Measurements from ENCODE around the gene NCAM1.
"Not testable (repeated sequence)": the region's sequence is repeated elsewhere in the genome, so short reads cannot be mapped to it uniquely, and the experiment has no call there.

The NCAM1 gene

DNA sequence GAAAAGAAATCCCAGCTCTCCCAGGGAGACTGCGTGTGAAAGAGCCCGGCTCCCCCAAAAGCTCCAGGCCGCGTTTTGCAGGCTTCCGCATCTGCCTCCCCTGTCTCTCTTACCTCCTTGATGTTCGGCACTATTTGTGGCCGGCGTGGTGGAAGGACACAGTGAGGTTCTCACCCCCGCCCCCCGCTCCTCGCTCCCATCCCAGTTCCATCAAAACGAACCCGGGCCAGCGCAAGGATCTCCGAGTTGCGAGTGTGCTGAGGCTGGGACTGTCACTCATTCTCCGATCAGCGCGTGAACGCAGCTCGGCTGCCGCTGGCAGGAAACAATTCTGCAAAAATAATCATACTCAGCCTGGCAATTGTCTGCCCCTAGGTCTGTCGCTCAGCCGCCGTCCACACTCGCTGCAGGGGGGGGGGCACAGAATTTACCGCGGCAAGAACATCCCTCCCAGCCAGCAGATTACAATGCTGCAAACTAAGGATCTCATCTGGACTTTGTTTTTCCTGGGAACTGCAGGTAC, at the start of gene NCAM1:
Gene NCAM1, plus strand, starts transcription at position 275 of the 523 bp plus-strand sequence.
- Mint-ChIP-seq H3K4me1 (peaks cover 12% of the 10 kb centered on the region), H3K36me3 (no peaks in the 10 kb centered on the region), H3K27me3 (peaks cover 46% of the 10 kb centered on the region), H3K9me3 (no peaks in the 10 kb centered on the region), H3K4me3 (peak within 1 kb of the TSS; percentile 85), H3K27ac (no peak within 1 kb of the TSS)

DNA sequence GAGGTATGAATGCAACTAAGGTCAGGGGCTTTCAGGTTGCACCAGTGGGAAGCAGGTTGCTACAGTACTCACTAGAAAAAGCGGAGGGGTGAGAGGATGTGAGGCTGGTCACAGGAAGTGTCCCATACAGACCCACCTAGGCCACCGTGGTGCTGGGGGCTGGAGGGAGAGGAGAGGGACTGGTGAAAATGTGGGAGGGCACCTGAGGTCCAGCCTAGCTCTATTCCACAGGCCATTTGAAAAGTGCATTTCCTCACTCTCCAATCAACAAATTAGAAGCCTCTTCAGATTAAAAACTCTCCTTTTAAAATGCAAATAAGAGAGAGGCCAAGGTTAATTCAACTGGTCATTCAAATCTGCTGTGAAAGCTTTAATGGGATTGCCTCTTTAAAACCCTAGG, 38.6 kb upstream of the NCAM1 start:
- no peaks in the 10 kb centered on the region for H3K36me3 Mint-ChIP-seq
- H3K4me3 Mint-ChIP-seq, result no peak overlapping the region
- no peaks in the 10 kb centered on the region for H3K4me1 Mint-ChIP-seq
- H3K27ac Mint-ChIP-seq, result no peak overlapping the region
- H3K27me3 Mint-ChIP-seq, result peaks cover 5% of the 10 kb centered on the region
- H3K9me3 Mint-ChIP-seq, result no peaks in the 10 kb centered on the region

DNA sequence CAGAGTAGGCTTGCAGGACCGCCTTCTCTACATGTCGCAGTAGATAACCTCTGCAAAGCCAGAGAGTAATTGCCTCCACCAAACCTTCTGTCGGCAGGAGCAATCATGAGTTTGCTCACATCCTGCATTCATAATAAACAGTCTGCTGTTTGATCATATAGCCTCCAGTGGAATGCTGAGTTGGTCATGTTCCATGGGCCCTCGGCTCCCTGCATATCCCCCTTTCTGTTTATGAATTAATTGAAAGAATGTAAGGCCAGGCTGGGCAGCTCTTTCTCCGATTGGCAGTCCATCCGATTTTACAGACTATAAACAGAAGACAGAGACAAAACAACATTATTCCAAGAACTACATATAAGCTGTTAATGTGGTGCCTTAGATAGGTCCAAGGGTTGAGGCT, 36.4 kb upstream of the NCAM1 start:
- not testable (repeated sequence) for H3K27me3 Mint-ChIP-seq, H3K36me3 Mint-ChIP-seq, H3K4me3 Mint-ChIP-seq, H3K27ac Mint-ChIP-seq, H3K9me3 Mint-ChIP-seq, H3K4me1 Mint-ChIP-seq

DNA sequence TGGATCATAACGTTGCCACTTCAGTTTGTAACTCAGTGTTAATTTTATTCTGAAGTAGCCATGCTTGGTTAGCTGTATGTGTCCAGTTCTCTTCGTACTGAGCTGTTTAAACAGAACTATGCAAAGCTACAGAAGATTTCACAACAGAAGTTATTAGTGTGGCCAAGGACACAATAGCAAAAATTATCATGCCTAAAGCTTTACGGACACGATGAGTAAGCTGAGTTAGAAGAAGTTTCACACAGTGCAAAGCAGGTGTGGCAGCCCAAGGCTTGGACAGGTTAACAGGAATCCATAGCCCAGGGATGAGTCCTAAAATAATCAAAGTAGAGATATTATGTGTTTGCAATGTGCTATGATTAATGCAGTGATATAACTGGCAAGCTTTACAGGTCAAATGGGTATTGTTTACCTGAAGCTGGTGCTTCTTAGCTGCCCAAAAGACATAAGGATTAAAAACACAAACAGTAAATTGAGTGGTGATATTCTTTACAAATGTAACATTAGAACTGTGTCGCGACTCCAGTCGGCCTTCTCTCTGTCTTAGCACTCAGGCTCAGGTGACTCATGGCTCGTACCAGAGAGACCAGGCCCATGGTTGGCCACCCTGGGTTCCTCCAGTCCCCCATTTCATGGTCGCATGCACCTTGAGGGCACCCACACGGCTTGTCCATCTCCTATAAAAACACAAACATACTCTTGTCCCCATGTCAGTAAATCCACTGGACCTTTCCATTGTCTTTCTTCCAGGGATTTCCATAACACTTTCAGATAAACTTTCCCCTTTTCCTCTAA, 35.5 kb upstream of the NCAM1 start:
- Mint-ChIP-seq H3K36me3 (no peaks in the 10 kb centered on the region), H3K4me1 (no peaks in the 10 kb centered on the region), H3K4me3 (no peak overlapping the region), H3K27ac (no peak overlapping the region), H3K27me3 (peaks cover 5% of the 10 kb centered on the region), H3K9me3 (no peaks in the 10 kb centered on the region)

DNA sequence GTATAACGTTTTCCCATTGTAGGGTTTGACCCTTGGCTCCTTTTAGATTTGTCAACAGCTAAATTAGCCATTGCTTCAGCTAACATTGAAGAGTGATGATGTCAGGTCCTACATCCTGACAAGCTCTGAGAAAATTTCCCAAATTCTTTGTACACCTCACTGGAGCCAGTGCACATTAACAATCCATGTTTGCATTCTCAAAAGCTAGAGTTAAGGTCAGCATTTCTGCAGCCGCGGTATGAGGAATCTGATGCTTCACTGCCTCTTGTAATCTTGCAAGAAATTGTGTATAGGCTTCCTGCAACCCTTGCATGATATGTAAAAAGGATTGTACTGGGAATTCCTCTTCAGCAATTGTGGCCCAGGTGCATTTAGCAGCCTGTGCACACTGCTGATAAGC, 33.1 kb upstream of the NCAM1 start:
- H3K27me3 Mint-ChIP-seq, result peaks cover 1% of the 10 kb centered on the region
- H3K36me3 Mint-ChIP-seq, result no peaks in the 10 kb centered on the region
- no peaks in the 10 kb centered on the region for H3K4me1 Mint-ChIP-seq
- no peak overlapping the region for H3K4me3 Mint-ChIP-seq
- no peak overlapping the region for H3K27ac Mint-ChIP-seq
- H3K9me3 Mint-ChIP-seq, result no peaks in the 10 kb centered on the region

DNA sequence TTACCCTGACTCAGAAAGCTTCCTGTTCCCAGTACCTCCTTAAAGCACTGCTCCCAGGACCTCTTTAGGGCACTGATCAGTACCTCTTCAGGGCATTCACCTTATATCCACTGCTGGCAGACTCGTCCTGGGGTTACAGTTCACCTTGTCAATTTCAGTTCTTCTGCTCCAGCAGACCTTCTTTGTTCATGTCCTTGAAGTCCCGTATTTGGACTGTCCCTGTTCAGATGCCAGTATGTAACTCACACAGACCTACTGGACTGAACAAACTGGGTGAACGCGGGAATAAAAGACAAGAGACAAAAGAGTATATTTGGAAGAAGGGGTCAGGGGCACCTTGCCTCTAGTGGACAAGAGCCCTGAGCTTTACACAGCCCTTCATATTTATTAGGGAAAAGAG, 31.8 kb upstream of the NCAM1 start:
- no peaks in the 10 kb centered on the region for H3K4me1 Mint-ChIP-seq
- no peak overlapping the region for H3K4me3 Mint-ChIP-seq
- H3K27me3 Mint-ChIP-seq, result no peaks in the 10 kb centered on the region
- H3K27ac Mint-ChIP-seq, result no peak overlapping the region
- H3K9me3 Mint-ChIP-seq, result no peaks in the 10 kb centered on the region
- no peaks in the 10 kb centered on the region for H3K36me3 Mint-ChIP-seq

DNA sequence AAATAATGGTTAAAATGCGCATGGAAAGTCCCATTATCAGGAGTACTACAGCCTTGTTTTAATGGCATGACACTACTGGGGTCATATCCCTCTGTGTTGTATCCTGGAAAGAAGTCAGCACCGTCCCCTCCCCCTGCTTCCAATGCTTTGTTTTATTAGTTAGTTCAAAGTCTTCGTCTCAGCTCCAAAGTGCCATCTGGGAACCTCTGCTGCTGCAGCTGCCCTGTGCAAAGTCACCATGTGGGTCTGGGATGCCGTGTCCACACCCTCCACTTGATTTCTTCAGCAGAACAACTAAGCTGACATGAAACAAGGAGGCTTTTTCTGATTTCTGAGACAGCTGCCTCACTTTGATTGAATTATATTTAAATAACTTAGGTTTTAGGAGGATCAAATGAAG, 29.5 kb upstream of the NCAM1 start:
- Mint-ChIP-seq H3K27me3 (no peaks in the 10 kb centered on the region), H3K9me3 (no peaks in the 10 kb centered on the region)

DNA sequence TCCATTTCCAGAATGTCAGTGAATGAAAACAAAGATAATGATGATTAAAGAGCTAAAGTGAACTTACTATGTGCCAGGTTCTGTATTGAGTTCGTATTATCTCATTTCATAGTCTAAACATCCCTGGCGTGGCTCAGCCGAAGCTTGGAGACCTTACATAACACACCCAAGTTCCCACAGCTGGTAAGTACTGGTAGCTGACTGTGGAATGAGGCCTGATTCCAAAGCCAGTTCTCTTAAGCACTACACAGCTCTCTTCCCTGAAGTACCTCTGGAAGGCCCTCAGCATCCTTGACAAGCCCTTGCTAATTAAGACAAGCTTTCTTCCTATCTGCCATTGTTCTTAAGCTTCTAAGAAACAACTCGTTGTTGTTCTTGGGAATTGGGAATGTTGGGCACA, 28.6 kb upstream of the NCAM1 start:
- H3K36me3 Mint-ChIP-seq, result no peaks in the 10 kb centered on the region
- H3K9me3 Mint-ChIP-seq, result no peaks in the 10 kb centered on the region
- H3K27ac Mint-ChIP-seq, result no peak overlapping the region
- H3K4me1 Mint-ChIP-seq, result no peaks in the 10 kb centered on the region
- H3K4me3 Mint-ChIP-seq, result no peak overlapping the region
- no peaks in the 10 kb centered on the region for H3K27me3 Mint-ChIP-seq

More for the DNA sequence above, 29.5 kb upstream of the NCAM1 start:
- no peaks in the 10 kb centered on the region for H3K36me3 Mint-ChIP-seq
- H3K27ac Mint-ChIP-seq, result no peak overlapping the region
- H3K4me1 Mint-ChIP-seq, result no peaks in the 10 kb centered on the region
- H3K4me3 Mint-ChIP-seq, result no peak overlapping the region

DNA sequence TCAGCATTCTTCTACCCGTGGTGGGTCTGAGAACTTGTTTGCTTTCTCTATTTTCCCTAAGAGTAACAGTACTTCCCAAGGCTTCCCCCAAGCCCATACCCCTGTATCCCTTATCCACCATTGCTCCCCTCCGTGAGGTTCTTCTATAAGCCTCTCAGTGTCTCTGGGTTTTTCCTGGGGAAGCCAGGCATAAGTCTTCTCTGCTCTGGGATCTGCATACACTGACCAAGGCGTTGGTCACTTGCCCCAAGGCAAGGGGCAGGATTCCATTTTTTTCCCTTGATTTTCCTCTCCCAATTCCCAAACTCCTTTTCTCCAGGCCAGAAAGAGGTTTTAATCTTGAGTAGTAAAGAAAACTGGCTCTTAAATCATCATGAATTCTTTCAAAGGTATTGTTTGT, 27.2 kb upstream of the NCAM1 start:
- Mint-ChIP-seq H3K4me3 (no peak overlapping the region), H3K9me3 (no peaks in the 10 kb centered on the region), H3K36me3 (no peaks in the 10 kb centered on the region), H3K27me3 (peaks cover 4% of the 10 kb centered on the region), H3K27ac (no peak overlapping the region), H3K4me1 (no peaks in the 10 kb centered on the region)

DNA sequence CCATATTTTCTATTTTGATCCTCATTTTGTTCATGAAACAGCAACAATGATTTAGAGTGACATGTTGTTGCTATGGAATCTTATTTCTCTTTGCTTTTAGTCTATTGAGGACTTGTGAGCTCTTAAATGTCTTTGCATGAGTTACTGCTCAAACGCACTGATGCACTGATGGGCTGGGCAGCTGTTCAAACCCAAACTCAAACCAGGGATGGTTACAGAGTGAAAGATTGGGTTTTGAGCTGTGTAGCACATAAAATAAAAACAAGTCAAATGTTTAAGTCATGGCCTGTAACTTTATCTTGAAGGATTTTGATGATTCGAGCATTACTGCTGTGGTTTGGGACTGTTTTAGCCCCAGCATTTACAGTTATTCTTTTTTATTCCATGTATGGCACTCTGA, 20.1 kb upstream of the NCAM1 start:
- H3K36me3 Mint-ChIP-seq, result no peaks in the 10 kb centered on the region
- no peaks in the 10 kb centered on the region for H3K4me1 Mint-ChIP-seq
- no peak overlapping the region for H3K4me3 Mint-ChIP-seq
- peaks cover 10% of the 10 kb centered on the region for H3K27me3 Mint-ChIP-seq
- H3K9me3 Mint-ChIP-seq, result no peaks in the 10 kb centered on the region
- no peak overlapping the region for H3K27ac Mint-ChIP-seq

DNA sequence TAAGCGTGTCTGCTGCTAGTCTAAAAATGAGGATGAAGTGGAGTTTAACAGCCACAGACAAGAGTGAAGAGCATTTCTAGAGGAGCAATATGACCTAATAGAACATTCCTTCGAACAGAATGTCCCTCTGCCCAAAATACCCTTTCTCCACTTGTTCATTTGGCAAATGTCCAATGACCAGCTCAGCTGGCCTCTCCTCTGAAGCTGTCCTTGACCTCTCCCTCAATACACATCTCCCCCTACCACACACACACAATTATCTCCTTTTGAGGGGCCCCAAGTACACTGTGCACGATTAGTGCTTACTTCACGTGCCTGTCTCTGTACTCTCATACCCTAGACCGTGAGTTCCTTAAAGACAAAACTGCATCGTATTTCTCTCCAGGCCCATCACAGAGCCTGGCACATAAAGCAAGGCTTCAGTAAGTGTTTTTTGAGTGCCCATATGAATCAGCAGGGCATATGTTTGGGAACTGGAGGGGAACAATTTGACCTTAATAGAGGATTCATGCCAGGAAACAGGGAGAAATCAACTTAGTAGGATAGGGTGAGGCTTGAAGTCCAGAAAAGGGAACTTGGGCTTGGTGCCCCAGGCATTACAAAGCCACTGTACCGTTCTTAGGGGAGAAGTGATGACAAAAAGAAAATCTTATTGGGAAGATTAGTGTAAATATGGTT, 18.1 kb upstream of the NCAM1 start:
- no peaks in the 10 kb centered on the region for H3K9me3 Mint-ChIP-seq

DNA sequence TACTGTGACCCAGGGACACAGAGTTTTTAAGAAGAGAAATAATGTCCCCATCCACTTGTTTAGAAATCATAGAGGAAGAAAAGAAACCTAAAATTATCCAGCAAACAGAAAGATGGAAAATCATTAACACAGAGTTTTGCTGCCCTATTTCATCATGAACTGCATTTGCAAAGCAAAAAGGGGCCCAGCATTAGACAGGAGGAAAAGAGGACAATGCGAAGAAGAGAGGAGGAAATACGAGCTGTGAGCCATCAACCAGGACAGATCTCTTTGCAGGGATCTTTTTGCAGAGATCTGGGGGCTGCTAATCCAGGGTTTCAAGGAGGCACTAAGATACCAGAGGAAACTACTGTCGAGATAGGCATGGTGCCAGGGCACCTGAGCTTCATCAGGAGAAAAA, 14.4 kb upstream of the NCAM1 start:
- no peak overlapping the region for H3K4me3 Mint-ChIP-seq
- no peak overlapping the region for H3K27ac Mint-ChIP-seq
- peaks cover 21% of the 10 kb centered on the region for H3K27me3 Mint-ChIP-seq
- H3K4me1 Mint-ChIP-seq, result no peaks in the 10 kb centered on the region
- no peaks in the 10 kb centered on the region for H3K9me3 Mint-ChIP-seq
- no peaks in the 10 kb centered on the region for H3K36me3 Mint-ChIP-seq

More for the DNA sequence above, 18.1 kb upstream of the NCAM1 start:
- Mint-ChIP-seq H3K27ac (no peak overlapping the region), H3K4me1 (no peaks in the 10 kb centered on the region), H3K27me3 (peaks cover 19% of the 10 kb centered on the region), H3K36me3 (no peaks in the 10 kb centered on the region), H3K4me3 (no peak overlapping the region)

DNA sequence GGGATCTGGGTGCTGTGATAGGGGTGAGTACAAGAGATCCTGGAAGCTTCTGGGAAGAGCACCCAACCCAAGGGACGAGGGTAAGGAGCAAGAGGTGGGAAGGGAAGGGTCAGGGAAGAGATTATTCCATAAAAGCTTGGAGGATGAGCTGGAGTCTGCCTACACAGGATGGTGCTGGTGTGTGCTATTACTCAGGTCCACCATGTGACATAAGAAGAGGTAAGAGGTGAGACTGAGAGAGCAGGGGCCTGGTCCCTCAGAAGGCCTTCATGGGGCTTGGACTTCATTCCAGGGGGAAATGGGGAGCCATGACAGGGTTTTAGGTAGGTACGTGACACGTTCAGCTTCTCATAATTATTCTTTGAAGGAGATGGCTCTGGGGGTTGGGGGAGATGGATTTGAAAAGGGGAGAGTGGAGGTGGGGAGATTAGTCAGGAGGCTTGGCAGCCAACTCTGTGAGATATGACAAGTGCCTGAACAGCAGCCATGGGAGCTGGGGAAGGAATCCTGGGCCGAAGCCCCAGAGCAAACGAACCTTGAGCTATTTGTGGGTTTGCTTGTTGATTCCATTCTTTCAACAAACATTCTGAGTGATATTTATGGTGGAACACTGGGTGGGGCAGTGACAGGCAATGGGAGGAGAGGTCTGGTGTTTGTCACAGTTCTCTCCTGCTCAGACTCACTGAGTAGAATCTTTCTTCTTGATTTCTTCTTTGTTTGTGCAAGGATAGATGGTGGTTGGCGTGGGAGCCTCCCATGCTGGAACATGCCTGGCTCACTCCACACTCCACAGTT, 11.2 kb upstream of the NCAM1 start:
- Mint-ChIP-seq H3K9me3 (peaks cover 6% of the 10 kb centered on the region), H3K4me1 (no peaks in the 10 kb centered on the region), H3K36me3 (no peaks in the 10 kb centered on the region), H3K27ac (no peak overlapping the region), H3K4me3 (no peak overlapping the region), H3K27me3 (peaks cover 36% of the 10 kb centered on the region)

DNA sequence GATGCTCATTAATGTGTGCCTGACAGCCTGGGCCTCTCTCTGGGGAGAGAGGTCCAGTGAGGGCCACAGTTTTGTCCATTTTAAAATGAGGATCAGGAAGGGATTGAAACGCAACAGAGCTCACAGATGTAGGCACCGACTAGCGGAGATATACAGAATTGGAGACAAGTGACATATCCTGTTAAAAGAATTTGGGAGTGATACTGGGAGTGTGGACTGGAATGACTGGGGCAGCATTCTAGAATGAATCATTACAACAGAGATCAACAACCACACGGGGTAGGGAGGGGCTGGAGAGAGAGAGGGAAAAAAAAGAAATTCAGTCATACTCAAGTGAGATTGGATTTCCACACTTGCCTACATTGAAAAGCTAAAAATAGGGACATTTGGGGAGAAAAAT, 2.5 kb upstream of the NCAM1 start:
- Mint-ChIP-seq H3K36me3 (no peaks in the 10 kb centered on the region), H3K27me3 (peaks cover 47% of the 10 kb centered on the region)

DNA sequence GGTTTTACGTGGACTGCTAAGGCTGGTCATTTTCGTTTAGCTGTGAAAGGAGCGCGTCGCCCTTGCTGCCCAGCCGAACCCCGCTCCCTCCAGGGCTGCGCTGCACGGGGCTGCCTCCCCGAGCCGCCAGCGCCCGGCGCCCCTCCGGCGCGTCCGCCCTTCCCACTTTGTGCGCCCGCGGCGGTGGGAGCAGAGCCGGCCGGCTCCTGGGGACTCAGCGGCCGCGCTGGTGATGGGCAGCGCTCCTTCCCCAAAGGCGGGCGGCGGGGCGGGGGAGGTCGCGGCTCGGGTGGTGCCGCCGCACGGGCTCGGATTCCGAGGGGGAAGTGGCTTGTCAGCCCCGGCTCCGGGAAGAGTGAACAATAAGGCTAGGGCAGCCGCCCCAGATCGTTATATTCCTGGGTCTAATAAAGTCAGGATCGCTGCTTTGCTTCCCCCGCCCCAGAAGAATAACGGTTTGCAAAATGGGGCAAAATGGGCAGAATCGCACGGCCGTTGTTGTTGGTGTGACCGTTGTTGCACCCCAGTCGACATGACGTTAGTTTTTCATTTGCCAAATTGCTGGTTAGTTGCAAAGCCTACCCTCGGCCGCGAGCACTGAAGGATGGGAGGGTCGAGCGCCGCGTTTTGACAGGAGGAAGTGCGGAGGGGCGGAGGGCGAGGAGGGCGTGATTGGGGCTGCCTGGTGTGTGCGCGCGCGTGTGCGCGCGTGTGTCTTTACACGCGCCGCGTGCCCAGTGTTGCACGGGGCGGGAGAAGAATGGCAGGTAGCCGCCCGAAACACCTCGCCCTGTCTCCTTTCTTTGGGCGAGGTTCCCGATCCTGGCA, 745 bp downstream of the NCAM1 start:
- H3K36me3 Mint-ChIP-seq, result no peaks in the 10 kb centered on the region
- H3K9me3 Mint-ChIP-seq, result no peaks in the 10 kb centered on the region
- H3K27ac Mint-ChIP-seq, result no peak overlapping the region
- H3K4me1 Mint-ChIP-seq, result peaks cover 12% of the 10 kb centered on the region
- peaks cover 42% of the 10 kb centered on the region for H3K27me3 Mint-ChIP-seq
- peak overlapping the region; percentile 85 for H3K4me3 Mint-ChIP-seq

More for the DNA sequence above, 2.5 kb upstream of the NCAM1 start:
- H3K27ac Mint-ChIP-seq, result no peak overlapping the region
- no peak overlapping the region for H3K4me3 Mint-ChIP-seq
- H3K4me1 Mint-ChIP-seq, result peaks cover 12% of the 10 kb centered on the region
- H3K9me3 Mint-ChIP-seq, result peaks cover 10% of the 10 kb centered on the region

Measured in activated naive CD4-positive, alpha-beta T cell treated with anti-CD3 and anti-CD28 coated beads, Interleukin-2, amount 50 U/mL, for 24 hours (primary cell).